ENCODE results near the gene SYT11. TPM values are rescaled to one million over a fixed set of nuclear protein-coding genes. Genes with fewer than 3 reads are reported as not detected.
"Not testable (repeated sequence)": the region's sequence is repeated elsewhere in the genome, so short reads cannot be mapped to it uniquely, and the experiment has no call there.

SYT11 gene
- polyA plus RNA-seq (2012; ENCODE audit: missing spikeins), result 11.8 TPM

GRCh38 chr1:155859234-155859829 lies at the start of gene SYT11:
Gene SYT11, plus strand, starts transcription at chr1:155859567. Its CDS starts 195 bp downstream, at chr1:155859762.
- peak; percentile 67 for DNase-seq (ENCODE audit: insufficient read length)
- TF ChIP-seq POLR2A (IDR thresholded peaks at IDR 0.05; ENCODE audit: low read depth, low read length) (no peak; the same call in 1 of the 2 replicates), POLR2AphosphoS5 (IDR thresholded peaks at IDR 0.05; ENCODE audit: low read depth, low read length) (no peak; the same call in 1 of the 2 replicates), TAF1 (IDR thresholded peaks at IDR 0.05; ENCODE audit: borderline replicate concordance, low read depth, low read length) (no peak)
- FAIRE-seq, result peak; percentile 68

GRCh38 chr1:155812878-155813277 lies 46.5 kb upstream of the SYT11 start:
- no peak for FAIRE-seq
- DNase-seq (ENCODE audit: insufficient read length), result no peak
- no peak for TF ChIP-seq POLR2A (IDR thresholded peaks at IDR 0.05; ENCODE audit: low read depth, low read length)
- no peak for TF ChIP-seq POLR2AphosphoS5 (IDR thresholded peaks at IDR 0.05; ENCODE audit: low read depth, low read length)
- no peak for TF ChIP-seq TAF1 (IDR thresholded peaks at IDR 0.05; ENCODE audit: borderline replicate concordance, low read depth, low read length)

GRCh38 chr1:155813672-155814071 lies 45.7 kb upstream of the SYT11 start:
- FAIRE-seq, result no peak
- no peak for TF ChIP-seq TAF1 (IDR thresholded peaks at IDR 0.05; ENCODE audit: borderline replicate concordance, low read depth, low read length)
- TF ChIP-seq POLR2AphosphoS5 (IDR thresholded peaks at IDR 0.05; ENCODE audit: low read depth, low read length), result no peak
- TF ChIP-seq POLR2A (IDR thresholded peaks at IDR 0.05; ENCODE audit: low read depth, low read length), result no peak
- no peak for DNase-seq (ENCODE audit: insufficient read length)

- TF ChIP-seq POLR2A (IDR thresholded peaks at IDR 0.05; ENCODE audit: low read depth, low read length), result no peak
- DNase-seq (ENCODE audit: insufficient read length) (no peak), FAIRE-seq (no peak)
Observed at GRCh38 chr1:155816351-155816750, 43.0 kb upstream of the SYT11 start.

GRCh38 chr1:155827450-155827849 lies 31.9 kb upstream of the SYT11 start:
- DNase-seq (ENCODE audit: insufficient read length), result no peak
- no peak for FAIRE-seq
- TF ChIP-seq POLR2A (IDR thresholded peaks at IDR 0.05; ENCODE audit: low read depth, low read length) (no peak), POLR2AphosphoS5 (IDR thresholded peaks at IDR 0.05; ENCODE audit: low read depth, low read length) (no peak), TAF1 (IDR thresholded peaks at IDR 0.05; ENCODE audit: borderline replicate concordance, low read depth, low read length) (no peak)

- DNase-seq (ENCODE audit: insufficient read length) (no peak), FAIRE-seq (no peak)
- TF ChIP-seq POLR2A (IDR thresholded peaks at IDR 0.05; ENCODE audit: low read depth, low read length), result no peak
Observed at GRCh38 chr1:155831279-155831976, 27.9 kb upstream of the SYT11 start.

- no peak for TF ChIP-seq POLR2A (IDR thresholded peaks at IDR 0.05; ENCODE audit: low read depth, low read length)
- no peak for TF ChIP-seq TAF1 (IDR thresholded peaks at IDR 0.05; ENCODE audit: borderline replicate concordance, low read depth, low read length)
- TF ChIP-seq POLR2AphosphoS5 (IDR thresholded peaks at IDR 0.05; ENCODE audit: low read depth, low read length), result no peak
- DNase-seq (ENCODE audit: insufficient read length) (no peak), FAIRE-seq (no peak)
Observed at GRCh38 chr1:155833665-155834295, 25.6 kb upstream of the SYT11 start.

GRCh38 chr1:155834296-155834926 lies 25.0 kb upstream of the SYT11 start:
- no peak for DNase-seq (ENCODE audit: insufficient read length)
- FAIRE-seq, result no peak
- TF ChIP-seq TAF1 (IDR thresholded peaks at IDR 0.05; ENCODE audit: borderline replicate concordance, low read depth, low read length), result no peak
- TF ChIP-seq POLR2A (IDR thresholded peaks at IDR 0.05; ENCODE audit: low read depth, low read length), result no peak
- no peak for TF ChIP-seq POLR2AphosphoS5 (IDR thresholded peaks at IDR 0.05; ENCODE audit: low read depth, low read length)

GRCh38 chr1:155834927-155835399 lies 24.4 kb upstream of the SYT11 start:
- not testable (repeated sequence) for FAIRE-seq; DNase-seq (ENCODE audit: insufficient read length)

GRCh38 chr1:155835548-155835947 lies 23.8 kb upstream of the SYT11 start:
- TF ChIP-seq TAF1 (IDR thresholded peaks at IDR 0.05; ENCODE audit: borderline replicate concordance, low read depth, low read length), result no peak
- no peak for TF ChIP-seq POLR2AphosphoS5 (IDR thresholded peaks at IDR 0.05; ENCODE audit: low read depth, low read length)
- no peak for TF ChIP-seq POLR2A (IDR thresholded peaks at IDR 0.05; ENCODE audit: low read depth, low read length)
- DNase-seq (ENCODE audit: insufficient read length) (no peak), FAIRE-seq (no peak)

GRCh38 chr1:155840386-155840785 lies 19.0 kb upstream of the SYT11 start:
- no peak for FAIRE-seq
- TF ChIP-seq POLR2A (IDR thresholded peaks at IDR 0.05; ENCODE audit: low read depth, low read length), result no peak
- no peak for TF ChIP-seq TAF1 (IDR thresholded peaks at IDR 0.05; ENCODE audit: borderline replicate concordance, low read depth, low read length)
- TF ChIP-seq POLR2AphosphoS5 (IDR thresholded peaks at IDR 0.05; ENCODE audit: low read depth, low read length), result no peak
- no peak for DNase-seq (ENCODE audit: insufficient read length)

Measured in GM12892 (cell line).